ENCODE results near the gene KLK7.

KLK7 gene

DNA sequence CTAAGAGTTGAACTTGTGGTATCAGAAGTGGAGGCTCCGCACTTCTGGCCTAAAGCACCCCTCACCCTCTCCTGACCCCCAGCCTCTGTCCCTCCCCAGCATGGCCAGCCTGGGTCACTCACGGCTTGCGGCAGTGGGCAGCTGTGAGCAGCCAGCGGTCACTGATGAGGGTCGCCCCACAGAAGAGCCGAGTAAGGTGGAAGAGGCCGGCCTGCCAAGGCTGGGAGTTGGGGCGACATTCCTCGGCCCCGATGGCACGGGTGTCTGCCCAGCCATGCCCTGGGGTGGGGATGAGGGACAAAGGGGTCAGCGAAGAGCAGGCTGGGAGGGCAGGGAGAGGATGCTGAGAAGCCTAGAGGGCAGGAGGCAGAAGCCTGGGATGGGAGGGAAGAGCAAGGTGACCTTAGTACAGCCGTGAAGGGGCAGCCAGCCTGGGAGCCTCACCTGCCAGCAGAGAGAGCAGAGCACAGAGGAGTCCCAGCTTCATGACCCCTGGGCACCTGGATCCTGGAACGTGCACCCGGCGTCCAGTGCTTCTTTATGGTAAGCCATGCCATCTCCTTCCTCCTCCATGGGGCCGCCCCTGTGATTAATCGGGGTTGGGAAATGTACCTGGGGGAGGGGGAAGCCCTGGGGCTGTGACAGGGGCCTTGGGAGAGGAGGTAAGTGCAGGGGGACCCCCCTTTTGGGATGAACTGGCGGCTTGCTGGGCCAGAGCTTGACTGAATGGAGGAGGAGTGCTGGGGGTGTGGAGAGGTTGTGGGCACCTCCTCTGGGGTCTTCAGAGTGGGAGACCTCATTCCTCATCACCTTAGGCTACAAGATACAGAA is 25.6 kb upstream of the KLK7 start:
- Histone ChIP-seq H3K36me3 (ENCODE audit: insufficient read depth, low read length) (no peaks in the 10 kb centered on the region), H3K9ac (ENCODE audit: low read depth, low read length) (no peak overlapping the region), H3K27ac (ENCODE audit: low read depth, low read length) (no peak overlapping the region), H3K4me1 (ENCODE audit: insufficient read depth, low read length) (no peaks in the 10 kb centered on the region), H3K9me3 (ENCODE audit: insufficient read depth, low read depth, low read length) (no peaks in the 10 kb centered on the region), H3K4me3 (ENCODE audit: low read length) (no peak overlapping the region), H3K27me3 (ENCODE audit: insufficient read depth, low read length) (no peaks in the 10 kb centered on the region; the same call in 1 of the 2 replicates)
- 82% methylated on average over 19 of the region's 19 CpGs for WGBS

DNA sequence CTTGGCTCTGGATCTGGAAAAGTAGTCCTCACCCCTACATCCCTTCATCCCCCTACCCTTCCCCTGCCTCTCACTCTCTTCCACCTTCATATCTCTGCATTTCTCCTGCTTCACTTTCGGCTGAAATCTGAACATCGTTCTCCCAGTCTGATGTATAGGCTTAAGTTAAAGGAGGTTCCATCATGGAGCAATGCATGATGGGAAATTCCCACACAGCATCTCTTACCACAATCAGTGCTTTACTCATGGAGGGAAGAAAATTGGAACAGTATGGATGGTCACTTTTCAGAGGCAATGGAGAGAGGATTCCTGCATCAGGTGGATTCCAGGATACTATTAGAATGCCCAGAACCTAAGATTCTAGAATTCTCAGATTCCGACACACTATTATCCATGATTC is 23.8 kb upstream of the KLK7 start:
- Histone ChIP-seq H3K36me3 (ENCODE audit: insufficient read depth, low read length) (no peaks in the 10 kb centered on the region), H3K27ac (ENCODE audit: low read depth, low read length) (no peak overlapping the region), H3K4me1 (ENCODE audit: insufficient read depth, low read length) (no peaks in the 10 kb centered on the region), H3K9ac (ENCODE audit: low read depth, low read length) (no peak overlapping the region), H3K4me3 (ENCODE audit: low read length) (no peak overlapping the region), H3K27me3 (ENCODE audit: insufficient read depth, low read length) (no peaks in the 10 kb centered on the region; the same call in 1 of the 2 replicates), H3K9me3 (ENCODE audit: insufficient read depth, low read depth, low read length) (no peaks in the 10 kb centered on the region)
- WGBS = 69% methylated on average over 3 of the region's 3 CpGs

DNA sequence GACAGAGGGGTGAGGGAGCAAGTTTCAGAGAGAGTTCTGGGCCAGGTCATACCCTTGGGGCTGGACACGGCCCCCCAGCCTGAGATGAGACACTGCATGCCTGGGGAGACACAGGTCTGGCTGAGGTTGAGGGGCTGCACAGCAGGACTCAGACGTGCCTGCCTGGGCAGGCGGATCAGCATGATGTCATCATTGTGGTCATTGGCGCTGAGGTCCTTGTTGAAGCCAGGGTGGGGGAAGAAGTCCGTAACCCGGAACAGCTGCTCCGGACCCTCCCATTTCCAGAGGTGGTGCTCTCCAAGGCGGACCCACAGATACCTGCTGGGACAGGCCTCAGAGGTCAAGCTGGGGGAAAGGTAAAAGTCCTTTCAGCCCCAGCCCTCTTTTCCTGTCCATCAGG is 22.7 kb upstream of the KLK7 start:
- H3K9ac ChIP-seq (ENCODE audit: low read depth, low read length) = no peak overlapping the region
- no peaks in the 10 kb centered on the region for H3K9me3 ChIP-seq (ENCODE audit: insufficient read depth, low read depth, low read length)
- H3K27me3 ChIP-seq (ENCODE audit: insufficient read depth, low read length) = no peaks in the 10 kb centered on the region; the same call in 1 of the 2 replicates
- H3K4me1 ChIP-seq (ENCODE audit: insufficient read depth, low read length) = no peaks in the 10 kb centered on the region
- WGBS = 54% methylated on average over 8 of the region's 8 CpGs
- no peak overlapping the region for H3K27ac ChIP-seq (ENCODE audit: low read depth, low read length)
- H3K36me3 ChIP-seq (ENCODE audit: insufficient read depth, low read length) = no peaks in the 10 kb centered on the region
- H3K4me3 ChIP-seq (ENCODE audit: low read length) = no peak overlapping the region

DNA sequence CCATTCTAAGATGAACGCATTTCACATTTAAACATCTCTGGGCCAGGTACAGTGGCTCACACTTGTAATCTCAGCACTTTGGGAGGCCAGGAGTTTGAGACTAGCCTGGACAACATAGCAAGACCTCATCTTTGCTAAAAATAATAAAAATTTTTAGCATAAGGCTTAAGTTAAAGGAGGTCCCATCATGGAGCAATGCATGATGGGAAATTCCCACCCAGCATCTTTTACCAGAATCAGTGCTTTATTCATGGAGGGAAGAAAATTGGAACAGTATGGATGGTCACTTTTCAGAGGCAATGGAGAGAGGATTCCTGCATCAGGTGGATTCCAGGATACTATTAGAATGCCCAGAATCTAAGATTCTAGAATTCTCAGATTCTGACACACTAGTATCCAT is 21.5 kb upstream of the KLK7 start:
- Histone ChIP-seq H3K9ac (ENCODE audit: low read depth, low read length) (no peak overlapping the region), H3K9me3 (ENCODE audit: insufficient read depth, low read depth, low read length) (no peaks in the 10 kb centered on the region), H3K4me3 (ENCODE audit: low read length) (no peak overlapping the region), H3K4me1 (ENCODE audit: insufficient read depth, low read length) (no peaks in the 10 kb centered on the region), H3K36me3 (ENCODE audit: insufficient read depth, low read length) (no peaks in the 10 kb centered on the region), H3K27ac (ENCODE audit: low read depth, low read length) (no peak overlapping the region), H3K27me3 (ENCODE audit: insufficient read depth, low read length) (no peaks in the 10 kb centered on the region; the same call in none of the 2 replicates)
- WGBS = 85% methylated on average over 1 of the region's 1 CpG

DNA sequence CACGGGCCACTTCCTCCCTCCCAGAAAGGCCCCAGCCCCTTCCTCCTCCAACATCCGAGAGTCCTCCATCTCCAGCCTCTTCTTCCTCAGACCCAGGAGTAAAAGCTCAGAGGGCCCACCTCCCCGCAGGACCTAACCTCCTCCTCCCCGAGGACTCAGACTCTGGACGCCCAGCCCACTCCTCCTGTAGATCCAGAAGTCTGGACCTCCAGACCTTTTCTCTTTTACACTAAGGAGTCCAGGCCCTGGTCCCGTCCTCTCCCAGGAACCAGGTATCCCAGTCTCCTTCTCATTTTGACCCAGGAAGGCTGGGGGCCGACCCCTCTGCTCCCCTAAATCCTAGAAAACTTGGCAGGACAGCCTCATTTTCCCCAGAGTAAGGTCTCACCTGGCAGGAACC is 19.6 kb upstream of the KLK7 start:
- H3K27me3 ChIP-seq (ENCODE audit: insufficient read depth, low read length) = peaks cover 3% of the 10 kb centered on the region; the same call in 1 of the 2 replicates
- no peaks in the 10 kb centered on the region for H3K9me3 ChIP-seq (ENCODE audit: insufficient read depth, low read depth, low read length)
- WGBS = 87% methylated on average over 7 of the region's 7 CpGs

DNA sequence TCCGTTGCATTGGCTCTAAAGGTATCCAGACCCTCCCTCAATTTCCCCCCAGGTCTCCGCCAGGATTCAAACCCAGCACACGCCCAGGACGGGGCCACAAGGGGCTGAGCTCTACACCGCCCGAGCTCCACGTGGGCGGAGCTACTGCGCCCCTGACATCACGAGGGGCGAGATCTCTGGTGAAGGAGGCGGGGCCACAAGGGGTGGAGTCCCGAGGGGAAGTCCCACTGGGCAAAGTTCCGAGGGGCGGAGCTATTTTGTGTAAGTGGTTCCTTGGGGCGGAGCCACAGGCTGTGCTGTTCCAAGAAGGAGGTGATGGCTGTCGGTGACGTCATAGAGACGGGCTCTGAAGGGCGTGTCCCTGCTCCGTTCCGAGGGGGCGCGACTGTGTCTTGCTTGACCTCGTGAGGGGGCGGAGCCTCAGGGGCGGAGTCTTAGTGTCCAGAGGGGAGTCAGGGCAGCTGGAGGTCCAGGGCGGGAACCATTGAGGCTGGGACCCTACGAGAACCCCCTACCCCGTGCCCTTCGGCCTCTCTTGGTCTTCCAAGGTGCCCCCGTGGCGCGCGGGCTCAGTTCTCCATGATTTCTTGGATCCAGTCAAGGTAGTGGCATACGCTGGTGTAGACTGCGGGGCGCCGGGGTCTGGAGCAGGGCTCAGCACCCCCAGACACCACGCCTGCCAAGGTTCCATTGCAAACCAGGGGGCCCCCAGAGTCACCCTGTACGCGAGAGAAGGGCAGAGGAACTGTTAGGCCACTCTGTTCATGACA is 19.0 kb upstream of the KLK7 start:
- WGBS = 87% methylated on average over 42 of the region's 42 CpGs
- H3K36me3 ChIP-seq (ENCODE audit: insufficient read depth, low read length) = no peaks in the 10 kb centered on the region
- peak overlapping the region; percentile 29; the same call in 1 of the 2 replicates for H3K4me3 ChIP-seq (ENCODE audit: low read length)
- no peaks in the 10 kb centered on the region for H3K9me3 ChIP-seq (ENCODE audit: insufficient read depth, low read depth, low read length)
- H3K27ac ChIP-seq (ENCODE audit: low read depth, low read length) = no peak overlapping the region
- no peaks in the 10 kb centered on the region for H3K4me1 ChIP-seq (ENCODE audit: insufficient read depth, low read length)
- H3K9ac ChIP-seq (ENCODE audit: low read depth, low read length) = no peak overlapping the region
- H3K27me3 ChIP-seq (ENCODE audit: insufficient read depth, low read length) = peaks cover 3% of the 10 kb centered on the region; the same call in 1 of the 2 replicates

More for the DNA sequence above, 19.6 kb upstream of the KLK7 start:
- H3K9ac ChIP-seq (ENCODE audit: low read depth, low read length) = no peak overlapping the region
- no peaks in the 10 kb centered on the region for H3K36me3 ChIP-seq (ENCODE audit: insufficient read depth, low read length)
- no peak overlapping the region for H3K27ac ChIP-seq (ENCODE audit: low read depth, low read length)
- no peaks in the 10 kb centered on the region for H3K4me1 ChIP-seq (ENCODE audit: insufficient read depth, low read length)
- no peak overlapping the region for H3K4me3 ChIP-seq (ENCODE audit: low read length)

DNA sequence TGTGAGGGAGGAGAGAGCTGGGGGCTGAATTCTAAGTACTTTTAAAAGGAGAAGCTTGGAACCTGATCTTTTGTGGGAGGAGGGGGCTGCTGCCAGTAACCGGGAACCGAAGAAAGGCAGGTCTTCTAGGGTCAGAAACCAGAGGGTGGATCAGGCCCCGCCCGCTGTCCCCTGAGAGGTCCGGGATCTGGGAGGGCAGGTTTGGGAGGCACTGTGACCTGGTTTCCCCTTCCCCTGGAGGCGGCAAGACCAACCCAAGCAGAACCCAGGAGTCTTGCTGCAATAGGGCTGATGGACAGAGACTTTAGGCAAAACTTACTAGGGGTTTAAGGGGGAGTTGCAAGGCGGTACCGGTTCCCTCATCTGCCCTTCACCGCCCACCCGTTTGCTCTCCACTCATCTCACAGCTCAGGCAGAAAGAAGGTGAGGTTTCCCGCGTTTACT is 18.4 kb upstream of the KLK7 start:
- Histone ChIP-seq H3K4me3 (ENCODE audit: low read length) (peak overlapping the region; percentile 29; the same call in 1 of the 2 replicates), H3K4me1 (ENCODE audit: insufficient read depth, low read length) (no peaks in the 10 kb centered on the region), H3K27me3 (ENCODE audit: insufficient read depth, low read length) (peaks cover 3% of the 10 kb centered on the region; the same call in 1 of the 2 replicates), H3K9ac (ENCODE audit: low read depth, low read length) (no peak overlapping the region), H3K9me3 (ENCODE audit: insufficient read depth, low read depth, low read length) (no peaks in the 10 kb centered on the region), H3K27ac (ENCODE audit: low read depth, low read length) (no peak overlapping the region), H3K36me3 (ENCODE audit: insufficient read depth, low read length) (no peaks in the 10 kb centered on the region)
- WGBS = 70% methylated on average over 12 of the region's 12 CpGs

DNA sequence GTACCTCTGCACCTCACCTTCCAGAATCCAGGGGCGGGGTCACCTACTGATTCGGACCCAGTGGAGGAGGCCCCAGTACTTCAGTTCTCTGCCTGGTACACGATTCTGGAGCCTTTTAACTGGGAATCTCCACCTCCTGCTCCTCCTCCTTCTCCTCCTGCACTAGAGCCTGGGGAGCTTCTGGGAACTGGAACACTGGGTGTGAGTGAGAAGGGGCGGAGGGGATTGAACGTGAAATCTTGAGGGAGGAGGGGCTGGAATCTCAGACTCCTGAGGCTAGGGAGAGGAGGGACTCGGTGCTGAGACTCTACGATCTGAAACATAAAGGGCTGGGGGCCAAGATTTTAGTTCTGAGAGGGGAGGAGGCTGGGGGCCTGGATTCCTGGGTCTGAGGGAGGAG is 17.8 kb upstream of the KLK7 start, which contains the start of gene KLK8:
Gene KLK8, minus strand, starts transcription at position 90 of the 400 bp plus-strand sequence. CDS start 437 bp downstream, outside the sequence.
- H3K27me3 ChIP-seq (ENCODE audit: insufficient read depth, low read length) = peaks cover 3% of the 10 kb centered on the region; the same call in 1 of the 2 replicates
- peak within 1 kb of the TSS; percentile 29; the same call in 1 of the 2 replicates for H3K4me3 ChIP-seq (ENCODE audit: low read length)
- no peaks in the 10 kb centered on the region for H3K4me1 ChIP-seq (ENCODE audit: insufficient read depth, low read length)
- no peaks in the 10 kb centered on the region for H3K36me3 ChIP-seq (ENCODE audit: insufficient read depth, low read length)
- no peaks in the 10 kb centered on the region for H3K9me3 ChIP-seq (ENCODE audit: insufficient read depth, low read depth, low read length)
- no peak within 1 kb of the TSS for H3K27ac ChIP-seq (ENCODE audit: low read depth, low read length)
- peak within 1 kb of the TSS; percentile 22; the same call in 1 of the 2 replicates for H3K9ac ChIP-seq (ENCODE audit: low read depth, low read length)
- WGBS = 58% methylated on average over 6 of the region's 7 CpGs

DNA sequence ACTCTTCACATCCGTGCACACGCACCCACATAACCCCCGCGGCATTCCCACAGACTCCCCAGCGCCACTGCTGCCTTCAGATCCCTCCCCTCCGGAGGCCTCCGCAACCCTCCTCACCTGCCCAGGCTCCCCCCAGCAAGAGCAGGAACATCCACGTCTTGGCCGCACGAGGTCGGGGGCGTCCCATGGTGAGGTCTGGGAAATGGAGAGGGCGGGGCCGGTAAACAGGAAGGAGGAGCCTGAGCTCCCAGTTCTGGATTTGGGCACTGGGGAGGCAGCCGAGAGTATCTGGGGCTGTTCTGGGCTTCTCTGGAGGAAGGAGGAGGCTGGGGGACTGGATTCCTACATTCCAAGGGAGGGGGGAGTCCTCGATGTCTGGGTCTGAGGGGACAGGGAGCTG is 17.3 kb upstream of the KLK7 start:
- no peaks in the 10 kb centered on the region for H3K4me1 ChIP-seq (ENCODE audit: insufficient read depth, low read length)
- peak overlapping the region; percentile 22; the same call in 1 of the 2 replicates for H3K9ac ChIP-seq (ENCODE audit: low read depth, low read length)
- peak overlapping the region; percentile 15; the same call in 1 of the 2 replicates for H3K4me3 ChIP-seq (ENCODE audit: low read length)
- WGBS = 55% methylated on average over 16 of the region's 16 CpGs
- no peaks in the 10 kb centered on the region for H3K36me3 ChIP-seq (ENCODE audit: insufficient read depth, low read length)
- H3K27ac ChIP-seq (ENCODE audit: low read depth, low read length) = no peak overlapping the region
- H3K27me3 ChIP-seq (ENCODE audit: insufficient read depth, low read length) = peaks cover 3% of the 10 kb centered on the region; the same call in 1 of the 2 replicates
- H3K9me3 ChIP-seq (ENCODE audit: insufficient read depth, low read depth, low read length) = no peaks in the 10 kb centered on the region

DNA sequence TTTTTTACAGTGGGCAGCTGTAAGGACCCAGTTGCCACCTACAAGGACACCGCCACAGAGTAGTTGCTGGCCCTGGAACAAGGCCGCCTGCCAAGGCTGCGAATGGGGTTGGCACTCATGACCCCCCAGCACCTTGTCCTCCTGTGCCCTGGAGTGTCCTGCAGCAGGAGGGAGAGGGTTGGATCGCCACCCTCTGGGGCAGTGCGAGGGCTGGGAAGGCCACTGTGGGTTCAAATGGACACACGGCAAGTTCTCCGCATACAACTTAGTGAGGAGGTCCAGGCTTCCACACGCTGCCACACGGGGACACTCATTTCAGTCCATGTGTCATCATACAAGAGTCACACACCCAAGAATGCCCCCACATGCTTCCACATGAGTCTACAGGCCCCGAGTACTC is 16.7 kb upstream of the KLK7 start:
- H3K27ac ChIP-seq (ENCODE audit: low read depth, low read length) = no peak overlapping the region
- H3K36me3 ChIP-seq (ENCODE audit: insufficient read depth, low read length) = no peaks in the 10 kb centered on the region
- no peaks in the 10 kb centered on the region for H3K4me1 ChIP-seq (ENCODE audit: insufficient read depth, low read length)
- H3K27me3 ChIP-seq (ENCODE audit: insufficient read depth, low read length) = peaks cover 3% of the 10 kb centered on the region; the same call in 1 of the 2 replicates
- H3K4me3 ChIP-seq (ENCODE audit: low read length) = peak overlapping the region; percentile 15; the same call in 1 of the 2 replicates
- H3K9me3 ChIP-seq (ENCODE audit: insufficient read depth, low read depth, low read length) = no peaks in the 10 kb centered on the region
- peak overlapping the region; percentile 22; the same call in 1 of the 2 replicates for H3K9ac ChIP-seq (ENCODE audit: low read depth, low read length)
- WGBS = 96% methylated on average over 10 of the region's 10 CpGs

DNA sequence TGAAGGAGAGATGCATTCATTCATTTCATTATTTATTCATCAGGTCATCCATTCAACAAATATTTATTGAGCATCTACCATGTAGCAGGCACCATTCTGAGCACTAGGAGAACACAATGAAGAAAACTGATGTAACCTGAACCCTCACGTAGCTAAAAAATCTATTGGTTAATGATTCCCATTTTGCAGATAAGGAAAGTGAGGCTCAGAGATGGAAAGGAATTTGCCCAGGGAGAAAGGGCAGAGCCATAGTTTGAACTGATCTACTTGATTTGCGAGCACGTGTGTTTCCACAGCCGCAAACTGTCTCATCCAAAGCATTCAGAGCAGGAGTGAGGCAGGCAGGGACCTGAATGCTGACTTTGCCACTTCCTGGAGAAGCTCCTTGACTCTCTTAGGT is 15.0 kb upstream of the KLK7 start:
- Histone ChIP-seq H3K9ac (ENCODE audit: low read depth, low read length) (no peak overlapping the region), H3K27me3 (ENCODE audit: insufficient read depth, low read length) (peaks cover 3% of the 10 kb centered on the region; the same call in 1 of the 2 replicates), H3K9me3 (ENCODE audit: insufficient read depth, low read depth, low read length) (no peaks in the 10 kb centered on the region), H3K4me1 (ENCODE audit: insufficient read depth, low read length) (no peaks in the 10 kb centered on the region), H3K4me3 (ENCODE audit: low read length) (no peak overlapping the region), H3K36me3 (ENCODE audit: insufficient read depth, low read length) (no peaks in the 10 kb centered on the region), H3K27ac (ENCODE audit: low read depth, low read length) (no peak overlapping the region)
- 93% methylated on average over 4 of the region's 4 CpGs for WGBS
